ENCODE results near the gene SP4. TPM values are rescaled to one million over a fixed set of nuclear protein-coding genes. Genes with fewer than 3 reads are reported as not detected.
A peak's percentile ranks its signal among the peaks of the same experiment; 100 is the strongest.

SP4 gene
- total RNA-seq, 2 donors from 2014 or later: 12.7 to 16.8 TPM

- Mint-ChIP-seq H3K4me1 (peaks cover 6% of the 10 kb centered on the region), H3K27ac (no peak overlapping the region), H3K9me3 (no peaks in the 10 kb centered on the region), H3K4me3 (no peak overlapping the region), H3K27me3 (ENCODE audit: insufficient read depth) (peaks cover 68% of the 10 kb centered on the region), H3K36me3 (ENCODE audit: low read depth) (no peaks in the 10 kb centered on the region)
- DNase-seq: no peak
- no peak for TF ChIP-seq CTCF (conservative IDR thresholded peaks at IDR 0.05)
- peaks cover 68% of the 10 kb centered on the region for H3K27me3 ChIP-seq (ENCODE audit: control insufficient read depth, insufficient read depth, low read length, poor library complexity, severe bottlenecking)
- H3K4me1 ChIP-seq (ENCODE audit: control insufficient read depth, insufficient read depth, low read length): no peaks in the 10 kb centered on the region
- no peaks in the 10 kb centered on the region for H3K9me3 ChIP-seq (ENCODE audit: control insufficient read depth, low read length)
- no peak overlapping the region for H3K27ac ChIP-seq (ENCODE audit: low read depth, low read length)
- no peak overlapping the region for H3K9ac ChIP-seq (ENCODE audit: extremely low read depth, low read length, poor library complexity, severe bottlenecking)
- no peaks in the 10 kb centered on the region for H3K36me3 ChIP-seq (ENCODE audit: control insufficient read depth, insufficient read depth, low read length)
- 38% methylated on average over 1 to 2 of the region's 3 CpGs for WGBS, 2 experiments (ENCODE audit: insufficient coverage in 1 of 2, insufficient read length in 1 of 2)
- H3K4me3 ChIP-seq (ENCODE audit: low read length): peak overlapping the region; percentile 77
These were observed 116.4 kb downstream of the SP4 start for GRCh38 chr7:21544303-21544656.

GRCh38 chr7:21544715-21545114 lies 116.8 kb downstream of the SP4 start:
- no peak overlapping the region for H3K4me3 ChIP-seq (ENCODE audit: low read length)
- no peak overlapping the region for H3K4me3 Mint-ChIP-seq

GRCh38 chr7:21547501-21547900 lies 119.6 kb downstream of the SP4 start:
- peaks cover 43% of the 10 kb centered on the region for H3K27me3 ChIP-seq (ENCODE audit: control insufficient read depth, insufficient read depth, low read length, poor library complexity, severe bottlenecking)
- H3K27ac ChIP-seq (ENCODE audit: low read depth, low read length): no peak overlapping the region
- no peaks in the 10 kb centered on the region for H3K9me3 ChIP-seq (ENCODE audit: control insufficient read depth, low read length)
- no peak for TF ChIP-seq CTCF (conservative IDR thresholded peaks at IDR 0.05)
- no peaks in the 10 kb centered on the region for H3K9me3 Mint-ChIP-seq
- H3K27me3 Mint-ChIP-seq (ENCODE audit: insufficient read depth): peaks cover 41% of the 10 kb centered on the region
- H3K36me3 Mint-ChIP-seq (ENCODE audit: low read depth): no peaks in the 10 kb centered on the region
- H3K27ac Mint-ChIP-seq: no peak overlapping the region
- no peak for DNase-seq
- H3K4me3 ChIP-seq (ENCODE audit: low read length): no peak overlapping the region
- H3K4me1 ChIP-seq (ENCODE audit: control insufficient read depth, insufficient read depth, low read length): no peaks in the 10 kb centered on the region
- no peak overlapping the region for H3K4me3 Mint-ChIP-seq
- 84 to 90% methylated on average over 3 of the region's 3 CpGs for WGBS, 2 experiments (ENCODE audit: insufficient coverage in 1 of 2, insufficient read length in 1 of 2)
- H3K36me3 ChIP-seq (ENCODE audit: control insufficient read depth, insufficient read depth, low read length): no peaks in the 10 kb centered on the region
- H3K9ac ChIP-seq (ENCODE audit: extremely low read depth, low read length, poor library complexity, severe bottlenecking): no peak overlapping the region
- peaks cover 7% of the 10 kb centered on the region for H3K4me1 Mint-ChIP-seq

More at GRCh38 chr7:21544715-21545114, 116.8 kb downstream of the SP4 start:
- Histone ChIP-seq H3K27me3 (ENCODE audit: control insufficient read depth, insufficient read depth, low read length, poor library complexity, severe bottlenecking) (peaks cover 64% of the 10 kb centered on the region), H3K36me3 (ENCODE audit: control insufficient read depth, insufficient read depth, low read length) (no peaks in the 10 kb centered on the region), H3K9ac (ENCODE audit: extremely low read depth, low read length, poor library complexity, severe bottlenecking) (no peak overlapping the region), H3K27ac (ENCODE audit: low read depth, low read length) (no peak overlapping the region), H3K4me1 (ENCODE audit: control insufficient read depth, insufficient read depth, low read length) (no peaks in the 10 kb centered on the region), H3K9me3 (ENCODE audit: control insufficient read depth, low read length) (no peaks in the 10 kb centered on the region)
- no peak overlapping the region for H3K27ac Mint-ChIP-seq
- H3K4me1 Mint-ChIP-seq: peaks cover 6% of the 10 kb centered on the region
- no peaks in the 10 kb centered on the region for H3K9me3 Mint-ChIP-seq
- DNase-seq: no peak
- no peaks in the 10 kb centered on the region for H3K36me3 Mint-ChIP-seq (ENCODE audit: low read depth)
- no peak for TF ChIP-seq CTCF (conservative IDR thresholded peaks at IDR 0.05)
- H3K27me3 Mint-ChIP-seq (ENCODE audit: insufficient read depth): peaks cover 65% of the 10 kb centered on the region
- 50 to 81% methylated on average over 2 to 3 of the region's 3 CpGs for WGBS, 2 experiments (ENCODE audit: insufficient coverage in 1 of 2, insufficient read length in 1 of 2)
